Upper lobe of left lung (tissue), 6 donors: ENCODE results near the gene OAS1. TPM values are rescaled to one million over a fixed set of nuclear protein-coding genes. Genes with fewer than 3 reads are reported as not detected.

Experiments
- ATAC-seq, 2 donors: fragments of 200-7000 bp; cut with Tn5 transposase; one replicate each; pipeline ENCODE4 v1.9.1; 2022; ENCODE audit warnings: mild to moderate bottlenecking in 2 of 2, moderate library complexity in 2 of 2; ENCODE audit not compliant: low FRiP score in 2 of 2
- DNase-seq, 2 donors: peaks; one replicate each; pipeline ENCODE4 v3.0.0-alpha.2; 2019 to 2020
- H3K27ac ChIP-seq, 4 donors: fragments of 200-600 bp; sonication (generic); one replicate each; pipeline ENCODE4 v1.5.1; 2016 to 2019
- H3K27me3 ChIP-seq, 4 donors: fragments of 200-600 bp; sonication (generic); one replicate each; pipeline ENCODE4 v1.5.1; 2017 to 2019
- H3K36me3 ChIP-seq, 4 donors: fragments of 200-600 bp; sonication (generic); one replicate each; pipeline ENCODE4 v1.5.1; 2016 to 2019
- H3K4me1 ChIP-seq, 4 donors: fragments of 200-600 bp; sonication (generic); one replicate each; pipeline ENCODE4 v1.5.1; 2018 to 2019
- H3K4me3 ChIP-seq, 4 donors: fragments of 200-600 bp; sonication (generic); one replicate each; pipeline ENCODE4 v1.5.1; 2017 to 2019; ENCODE audit warnings: mild to moderate bottlenecking in 2 of 4, moderate library complexity in 1 of 4
- H3K9me3 ChIP-seq, 4 donors: fragments of 200-600 bp; sonication (generic); one replicate each; pipeline ENCODE4 v1.5.1; 2018 to 2019
- CTCF ChIP-seq, 6 experiments: fragments of 450-650 bp in 4 of 6; fragments of 200-600 bp in 2 of 6; sonication (generic) in 2 of 6; IDR thresholded peaks; one replicate each; pipeline ENCODE4 v1.5.1; 2016 to 2019; ENCODE audit warnings: antibody characterized with exemption in 6 of 6
- EP300 ChIP-seq, 4 donors: sonication (generic); formaldehyde crosslinking; IDR thresholded peaks; one replicate each; pipeline ENCODE4 v1.5.1; 2017; ENCODE audit warnings: antibody characterized with exemption in 4 of 4, control low read depth in 2 of 4
- POLR2A ChIP-seq, 4 donors: fragments of 450-650 bp; IDR thresholded peaks; one replicate each; pipeline ENCODE4 v1.5.1; 2016 to 2017; ENCODE audit warnings: antibody characterized with exemption in 4 of 4, mild to moderate bottlenecking in 2 of 4
- POLR2AphosphoS5 ChIP-seq, 2 donors: sonication (generic); formaldehyde crosslinking; IDR thresholded peaks; one replicate each; pipeline ENCODE4 v1.5.1; 2017; ENCODE audit warnings: antibody characterized with exemption in 2 of 2
- WGBS, 2 donors: methylation state at CpG; one replicate each; pipeline ENCODE4 v1.1.5; 2017 to 2018; 5-methylcytosine and 5-hydroxymethylcytosine counted together
- total RNA-seq, 6 donors: library from RNA; depleted of rRNA in 4 of 6; stranded (reverse); fragments of >200 nt in 4 of 6; gene quantifications; one replicate each; pipeline versions ENCODE4 v1.1.0 to v1.2.1, GENCODE V29; 2016 to 2021
- donor health status: DM: no; HTN: no; CAD: no; lungs with moderate emphysema.
- donor health status: DM: no; HTN: yes; CAD: no; lungs with severe emphysema.

Gene OAS1
- total RNA-seq, 6 donors from 2014 or later = 20.1 to 70.6 (median 44.0) TPM

GRCh38 chr12:112939761-112940381, 33.1 kb downstream of the OAS1 start:
- TF ChIP-seq CTCF (IDR thresholded peaks at IDR 0.05) = no peak
- no peak for TF ChIP-seq POLR2AphosphoS5 (IDR thresholded peaks at IDR 0.05)
- TF ChIP-seq EP300 (IDR thresholded peaks at IDR 0.05) = no peak
- TF ChIP-seq POLR2A (IDR thresholded peaks at IDR 0.05) = no peak
- Histone ChIP-seq H3K27me3 (no peaks in the 10 kb centered on the region), H3K36me3 (peaks cover 0 to 26% (median 9%) of the 10 kb centered on the region in 4 donors), H3K4me1 (peaks cover 17 to 28% (median 20%) of the 10 kb centered on the region in 4 donors), H3K4me3 (peak overlapping the region in 3 of 4 donors; percentile 65 to 83 (median 68)), H3K27ac (peak overlapping the region in 1 of 4 donors; percentile 88), H3K9me3 (no peaks in the 10 kb centered on the region)
- ATAC-seq (no peak), DNase-seq (no peak)
- WGBS, 2 donors = 35 to 42% methylated on average over 7 of the region's 7 CpGs

GRCh38 chr12:112941528-112942335, 35.0 kb downstream of the OAS1 start:
- peaks cover 17 to 28% (median 20%) of the 10 kb centered on the region in 4 donors for H3K4me1 ChIP-seq
- no peak overlapping the region for H3K27ac ChIP-seq
- H3K9me3 ChIP-seq = no peaks in the 10 kb centered on the region
- H3K36me3 ChIP-seq = peaks cover 0 to 43% (median 14%) of the 10 kb centered on the region in 4 donors
- DNase-seq (peak in 1 of 2 donors; percentile 20), ATAC-seq (no peak)
- no peaks in the 10 kb centered on the region for H3K27me3 ChIP-seq
- TF ChIP-seq EP300 (IDR thresholded peaks at IDR 0.05) (no peak), POLR2AphosphoS5 (IDR thresholded peaks at IDR 0.05) (no peak), POLR2A (IDR thresholded peaks at IDR 0.05) (no peak)
- WGBS, 2 donors = 90% methylated on average over 12 to 16 of the region's 16 CpGs
- H3K4me3 ChIP-seq = no peak overlapping the region

- Histone ChIP-seq H3K27me3 (no peaks in the 10 kb centered on the region), H3K4me1 (peaks cover 17 to 23% (median 20%) of the 10 kb centered on the region in 4 donors), H3K4me3 (no peak overlapping the region), H3K9me3 (no peaks in the 10 kb centered on the region), H3K36me3 (peaks cover 0 to 50% (median 19%) of the 10 kb centered on the region in 4 donors), H3K27ac (no peak overlapping the region)
- ATAC-seq (no peak), DNase-seq (no peak)
- TF ChIP-seq EP300 (IDR thresholded peaks at IDR 0.05) (no peak), CTCF (IDR thresholded peaks at IDR 0.05) (no peak), POLR2AphosphoS5 (IDR thresholded peaks at IDR 0.05) (no peak), POLR2A (IDR thresholded peaks at IDR 0.05) (no peak)
- WGBS, 2 donors = 100% methylated on average over 1 of the region's 1 CpG
Measured at GRCh38 chr12:112942572-112942971, 35.8 kb downstream of the OAS1 start.

- WGBS, 2 donors = 94 to 97% methylated on average over 15 of the region's 15 CpGs
- peaks cover 0 to 66% (median 29%) of the 10 kb centered on the region in 4 donors for H3K36me3 ChIP-seq
Measured at GRCh38 chr12:112944024-112944690, 37.4 kb downstream of the OAS1 start.

More at GRCh38 chr12:112944024-112944690, 37.4 kb downstream of the OAS1 start:
- DNase-seq (peak in 1 of 2 donors; percentile 37), ATAC-seq (no peak)
- TF ChIP-seq CTCF (IDR thresholded peaks at IDR 0.05) = no peak
- no peak for TF ChIP-seq POLR2AphosphoS5 (IDR thresholded peaks at IDR 0.05)
- no peaks in the 10 kb centered on the region for H3K9me3 ChIP-seq
- peaks cover 11 to 16% (median 14%) of the 10 kb centered on the region in 4 donors for H3K4me1 ChIP-seq
- H3K27me3 ChIP-seq = no peaks in the 10 kb centered on the region
- no peak overlapping the region for H3K4me3 ChIP-seq
- no peak overlapping the region for H3K27ac ChIP-seq
